MM.1S (cell line): ENCODE results near the gene TMEM116.

Source experiments
- DNase-seq: peaks from one replicate; pipeline ENCODE4 v3.0.0-alpha.2; 2015
- H2AFZ ChIP-seq: fragments of 300-600 bp; sonication (generic); 2 replicates; pipeline ENCODE4 v1.6.0; 2016; ENCODE audit warnings: antibody characterized with exemption, low read length
- H3F3A ChIP-seq: fragments of 300-600 bp; sonication (generic); 2 replicates; pipeline ENCODE4 v1.6.1; 2016; ENCODE audit warnings: mild to moderate bottlenecking, antibody characterized with exemption, low read length, moderate library complexity, mixed read lengths; ENCODE audit not compliant: insufficient read depth
- H3K27ac ChIP-seq: fragments of 300-600 bp; sonication (generic); 2 replicates; pipeline ENCODE4 v1.5.1; 2016; ENCODE audit warnings: mild to moderate bottlenecking, low read length
- H3K27me3 ChIP-seq: fragments of 300-600 bp; sonication (generic); replicated peaks from 2 replicates; pipeline ENCODE4 v1.6.0; 2016; ENCODE audit warnings: low read length; ENCODE audit not compliant: insufficient read depth
- H3K36me3 ChIP-seq: fragments of 300-600 bp; sonication (generic); replicated peaks from 2 replicates; pipeline ENCODE4 v1.6.1; 2016; ENCODE audit warnings: mild to moderate bottlenecking, low read length, mixed read lengths; ENCODE audit not compliant: insufficient read depth
- H3K4me1 ChIP-seq: fragments of 300-600 bp; sonication (generic); 2 replicates; pipeline ENCODE4 v1.6.1; 2016; ENCODE audit warnings: low read length, mixed read lengths
- H3K4me2 ChIP-seq: fragments of 300-600 bp; sonication (generic); 2 replicates; pipeline ENCODE4 v1.6.0; 2016; ENCODE audit warnings: low read depth, low read length
- H3K4me3 ChIP-seq: fragments of 300-600 bp; sonication (generic); 2 replicates; pipeline ENCODE4 v1.5.1; 2016; ENCODE audit warnings: low read length, mixed read lengths
- H3K79me2 ChIP-seq: fragments of 300-600 bp; sonication (generic); 2 replicates; pipeline ENCODE4 v1.6.1; 2016; ENCODE audit warnings: mixed run types, low read length, mixed read lengths
- H3K9ac ChIP-seq: fragments of 300-600 bp; sonication (generic); 2 replicates; pipeline ENCODE4 v1.6.1; 2016; ENCODE audit warnings: low read length, mixed read lengths
- H3K9me2 ChIP-seq: fragments of 300-600 bp; sonication (generic); replicated peaks from 2 replicates; pipeline ENCODE4 v1.6.1; 2016; ENCODE audit warnings: mild to moderate bottlenecking, low read length, mixed read lengths; ENCODE audit not compliant: insufficient read depth
- H3K9me3 ChIP-seq: fragments of 300-600 bp; sonication (generic); replicated peaks from 2 replicates; pipeline ENCODE4 v1.6.1; 2016; ENCODE audit warnings: mild to moderate bottlenecking, low read length, mixed read lengths; ENCODE audit not compliant: insufficient read depth
- H4K20me1 ChIP-seq: fragments of 300-600 bp; sonication (generic); 2 replicates; pipeline ENCODE4 v1.6.1; 2016; ENCODE audit warnings: mild to moderate bottlenecking, low read length, moderate library complexity, mixed read lengths; ENCODE audit not compliant: insufficient read depth
- EZH2 ChIP-seq: fragments of 300-600 bp; sonication (generic); optimal IDR thresholded peaks from 2 replicates; pipeline ENCODE3; 2017; ENCODE audit warnings: low read depth, mild to moderate bottlenecking, antibody characterized with exemption, low read length, mixed read lengths
- EZH2phosphoT487 ChIP-seq: fragments of 300-600 bp; sonication (generic); IDR thresholded peaks from 2 replicates; pipeline ENCODE4 v1.6.1; 2018; ENCODE audit warnings: antibody characterized with exemption, low read length
- TF ChIP-seq, protein P1 (sequence below): fragments of 300-600 bp; sonication (generic); IDR thresholded peaks from 2 replicates; pipeline ENCODE4 v1.5.1; 2016; ENCODE audit warnings: antibody characterized with exemption, low read length, mixed read lengths

Gene TMEM116

GRCh38 chr12:112031472-112031871, 18.5 kb upstream of the TMEM116 start:
- Histone ChIP-seq H2AFZ (no peak overlapping the region), H3K36me3 (no peaks in the 10 kb centered on the region)

DNA sequence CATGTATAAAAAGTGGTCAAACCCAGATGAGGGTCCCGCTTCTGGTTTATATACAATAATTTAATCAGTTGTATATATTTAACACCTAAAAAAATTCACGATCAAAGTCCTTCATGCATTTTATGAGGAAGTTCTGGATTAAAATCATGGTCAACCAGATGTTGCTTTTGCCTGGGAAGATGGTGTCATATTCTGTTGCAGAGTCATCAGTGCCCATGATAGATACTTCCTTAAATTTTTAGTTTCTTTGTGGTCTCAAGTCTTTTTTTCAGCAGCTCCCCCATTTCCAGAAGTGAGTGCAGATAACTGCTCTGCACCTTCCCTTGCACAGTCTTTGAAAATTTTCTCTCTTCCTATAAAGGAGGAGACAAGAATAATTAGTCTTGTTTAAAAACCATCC, 16.3 kb upstream of the TMEM116 start:
- Histone ChIP-seq H4K20me1 (no peaks in the 10 kb centered on the region), H3K9me3 (no peaks in the 10 kb centered on the region), H3K9ac (no peak overlapping the region), H2AFZ (no peak overlapping the region), H3F3A (no peaks in the 10 kb centered on the region), H3K36me3 (no peaks in the 10 kb centered on the region), H3K4me2 (no peak overlapping the region), H3K9me2 (no peaks in the 10 kb centered on the region), H3K79me2 (no peaks in the 10 kb centered on the region), H3K4me3 (no peak overlapping the region), H3K27ac (no peak overlapping the region), H3K27me3 (no peaks in the 10 kb centered on the region), H3K4me1 (0 out of 2 replicates have a peak, but pooled peaks cover 3% of the 10 kb centered on the region)
- TF ChIP-seq EZH2phosphoT487 (no peak), EZH2 (no peak)
- TF ChIP-seq, protein P1, sequence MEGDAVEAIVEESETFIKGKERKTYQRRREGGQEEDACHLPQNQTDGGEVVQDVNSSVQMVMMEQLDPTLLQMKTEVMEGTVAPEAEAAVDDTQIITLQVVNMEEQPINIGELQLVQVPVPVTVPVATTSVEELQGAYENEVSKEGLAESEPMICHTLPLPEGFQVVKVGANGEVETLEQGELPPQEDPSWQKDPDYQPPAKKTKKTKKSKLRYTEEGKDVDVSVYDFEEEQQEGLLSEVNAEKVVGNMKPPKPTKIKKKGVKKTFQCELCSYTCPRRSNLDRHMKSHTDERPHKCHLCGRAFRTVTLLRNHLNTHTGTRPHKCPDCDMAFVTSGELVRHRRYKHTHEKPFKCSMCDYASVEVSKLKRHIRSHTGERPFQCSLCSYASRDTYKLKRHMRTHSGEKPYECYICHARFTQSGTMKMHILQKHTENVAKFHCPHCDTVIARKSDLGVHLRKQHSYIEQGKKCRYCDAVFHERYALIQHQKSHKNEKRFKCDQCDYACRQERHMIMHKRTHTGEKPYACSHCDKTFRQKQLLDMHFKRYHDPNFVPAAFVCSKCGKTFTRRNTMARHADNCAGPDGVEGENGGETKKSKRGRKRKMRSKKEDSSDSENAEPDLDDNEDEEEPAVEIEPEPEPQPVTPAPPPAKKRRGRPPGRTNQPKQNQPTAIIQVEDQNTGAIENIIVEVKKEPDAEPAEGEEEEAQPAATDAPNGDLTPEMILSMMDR = no peak
- no peak for DNase-seq

More at GRCh38 chr12:112031472-112031871, 18.5 kb upstream of the TMEM116 start:
- TF ChIP-seq EZH2 (no peak), EZH2phosphoT487 (no peak)
- TF ChIP-seq, protein P1 = no peak
- Histone ChIP-seq H4K20me1 (no peaks in the 10 kb centered on the region), H3K27me3 (no peaks in the 10 kb centered on the region), H3K9me3 (no peaks in the 10 kb centered on the region), H3K9me2 (no peaks in the 10 kb centered on the region), H3K4me1 (no peaks in the 10 kb centered on the region), H3K27ac (no peak overlapping the region), H3F3A (no peaks in the 10 kb centered on the region), H3K4me3 (no peak overlapping the region), H3K4me2 (no peak overlapping the region), H3K9ac (no peak overlapping the region), H3K79me2 (no peaks in the 10 kb centered on the region)
- DNase-seq = no peak

DNA sequence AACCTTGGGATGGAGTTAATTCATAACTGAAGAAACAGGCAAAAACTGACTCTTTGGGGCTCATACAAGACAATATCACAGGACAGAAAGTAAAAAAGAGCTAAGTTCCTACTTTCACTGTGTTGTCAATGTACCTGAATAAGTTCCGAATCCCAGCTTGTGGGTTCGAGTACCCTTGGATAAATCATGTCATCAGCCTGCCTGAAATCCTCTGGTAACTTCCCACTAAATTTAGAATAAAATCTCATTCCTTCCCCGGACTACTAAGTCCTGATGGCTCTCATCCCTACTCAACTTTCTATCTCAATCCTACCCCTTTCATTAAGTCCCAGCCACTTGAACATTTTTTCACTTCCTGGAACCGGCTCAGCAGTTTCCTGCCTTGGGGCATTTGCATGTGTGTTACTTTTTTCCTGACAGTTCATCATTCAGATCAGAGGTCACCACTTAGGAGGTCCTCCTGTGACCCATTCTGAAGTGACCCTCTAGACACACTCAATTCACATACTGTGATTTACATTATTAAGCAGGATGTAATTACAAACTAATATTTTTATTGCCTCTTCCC, 12.9 kb upstream of the TMEM116 start:
- Histone ChIP-seq H3K27me3 (no peaks in the 10 kb centered on the region), H3K9me3 (no peaks in the 10 kb centered on the region), H3F3A (no peaks in the 10 kb centered on the region), H3K4me3 (no peak overlapping the region), H3K79me2 (peaks cover 20% of the 10 kb centered on the region), H2AFZ (no peak overlapping the region), H3K27ac (no peak overlapping the region), H3K36me3 (no peaks in the 10 kb centered on the region), H4K20me1 (no peaks in the 10 kb centered on the region), H3K4me2 (no peak overlapping the region), H3K9me2 (no peaks in the 10 kb centered on the region), H3K4me1 (0 out of 2 replicates have a peak, but pooled peaks cover 3% of the 10 kb centered on the region), H3K9ac (no peak overlapping the region)
- TF ChIP-seq, protein P1 = no peak
- no peak for TF ChIP-seq EZH2
- TF ChIP-seq EZH2phosphoT487 = no peak
- DNase-seq = no peak
